Measurements from ENCODE around the gene CSNK1A1. TPM values are rescaled to one million over a fixed set of nuclear protein-coding genes. Genes with fewer than 3 reads are reported as not detected.
"Not testable (repeated sequence)": the region's sequence is repeated elsewhere in the genome, so short reads cannot be mapped to it uniquely, and the experiment has no call there.

CSNK1A1 gene
- polyA plus RNA-seq, 3 donors, result 75.7 to 131 (median 103) TPM

GRCh38 chr5:149564542-149565140 lies 13.4 kb upstream of the CSNK1A1 start:
- H3K4me1 ChIP-seq (ENCODE audit: control insufficient read depth in 1 of 2, insufficient read depth in 2 of 2, low read length in 2 of 2), result peaks cover 6 to 10% of the 10 kb centered on the region in 2 donors
- 41% methylated on average over 7 of the region's 15 CpGs for WGBS (ENCODE audit: insufficient coverage)
- H3K27me3 ChIP-seq (ENCODE audit: control insufficient read depth in 2 of 2, insufficient read depth in 2 of 2, low read length in 2 of 2); H3K79me2 ChIP-seq (ENCODE audit: insufficient read depth, low read length); H3K9ac ChIP-seq (ENCODE audit: insufficient read depth, low read length, poor library complexity, severe bottlenecking); H3K9me3 Mint-ChIP-seq; H3K36me3 Mint-ChIP-seq; H4K20me1 ChIP-seq (ENCODE audit: insufficient read depth, low read length); H3K27ac ChIP-seq (ENCODE audit: low read depth in 1 of 2, low read length in 2 of 2); H3K4me2 ChIP-seq (replicated peaks; ENCODE audit: extremely low read depth, low read length, poor library complexity, severe bottlenecking); H3K36me3 ChIP-seq (replicated peaks in 1 of 2; ENCODE audit: control insufficient read depth in 1 of 2, insufficient read depth in 2 of 2, low read length in 2 of 2); H3K27me3 Mint-ChIP-seq (ENCODE audit: low read depth in 3 of 3); H2AFZ ChIP-seq (ENCODE audit: insufficient read depth, low read depth, low read length, poor library complexity, severe bottlenecking); H3K4me3 ChIP-seq (replicated peaks in 1 of 3; ENCODE audit: low read depth in 2 of 3, low read length in 3 of 3); H3K9me3 ChIP-seq (replicated peaks in 1 of 2; ENCODE audit: control insufficient read depth in 1 of 2, insufficient read depth in 1 of 2, low read length in 2 of 2); H3K4me3 Mint-ChIP-seq; H3K27ac Mint-ChIP-seq: not testable (repeated sequence)
- TF ChIP-seq CTCF (IDR thresholded peaks at IDR 0.05), result peak; percentile 70
- peaks cover 10% of the 10 kb centered on the region for H3K4me1 Mint-ChIP-seq
- peak; percentile 47 to 77 (median 63) for DNase-seq
- intact Hi-C loops (cut with micrococcal nuclease), result loop anchor here (5.0 kb wide), 3 partner anchors 122 to 197 kb away; no protein-coding TSS in a partner anchor

GRCh38 chr5:149563466-149563865 lies 12.2 kb upstream of the CSNK1A1 start:
- H3K4me1 ChIP-seq (ENCODE audit: control insufficient read depth in 1 of 2, insufficient read depth in 2 of 2, low read length in 2 of 2), result peaks cover 7 to 14% of the 10 kb centered on the region in 2 donors
- H3K27ac ChIP-seq (ENCODE audit: low read depth in 1 of 2, low read length in 2 of 2), result no peak overlapping the region
- no peak overlapping the region for H3K9ac ChIP-seq (ENCODE audit: insufficient read depth, low read length, poor library complexity, severe bottlenecking)
- peaks cover 0 to 3% (median 1%) of the 10 kb centered on the region in 3 donors for H3K27me3 Mint-ChIP-seq (ENCODE audit: low read depth in 3 of 3)
- H3K36me3 ChIP-seq (replicated peaks in 1 of 2; ENCODE audit: control insufficient read depth in 1 of 2, insufficient read depth in 2 of 2, low read length in 2 of 2), result no peaks in the 10 kb centered on the region
- no peaks in the 10 kb centered on the region for H3K9me3 ChIP-seq (replicated peaks in 1 of 2; ENCODE audit: control insufficient read depth in 1 of 2, insufficient read depth in 1 of 2, low read length in 2 of 2)
- H3K4me3 ChIP-seq (replicated peaks in 1 of 3; ENCODE audit: low read depth in 2 of 3, low read length in 3 of 3), result no peak overlapping the region
- DNase-seq, result no peak
- H3K79me2 ChIP-seq (ENCODE audit: insufficient read depth, low read length), result no peaks in the 10 kb centered on the region
- H3K4me1 Mint-ChIP-seq, result peaks cover 15% of the 10 kb centered on the region
- no peak overlapping the region for H3K27ac Mint-ChIP-seq
- no peaks in the 10 kb centered on the region for H4K20me1 ChIP-seq (ENCODE audit: insufficient read depth, low read length)
- H2AFZ ChIP-seq (ENCODE audit: insufficient read depth, low read depth, low read length, poor library complexity, severe bottlenecking), result no peak overlapping the region
- H3K4me2 ChIP-seq (replicated peaks; ENCODE audit: extremely low read depth, low read length, poor library complexity, severe bottlenecking), result no peak overlapping the region
- intact Hi-C loops (cut with micrococcal nuclease), result loop anchor here (2.0 to 5.0 kb wide), 3 partner anchors 121 to 181 kb away; no protein-coding TSS in a partner anchor
- H3K27me3 ChIP-seq (ENCODE audit: control insufficient read depth in 2 of 2, insufficient read depth in 2 of 2, low read length in 2 of 2), result no peaks in the 10 kb centered on the region
- H3K36me3 Mint-ChIP-seq, result no peaks in the 10 kb centered on the region
- no peaks in the 10 kb centered on the region for H3K9me3 Mint-ChIP-seq
- TF ChIP-seq CTCF (IDR thresholded peaks at IDR 0.05), result no peak
- no CpG with 5 or more reads among the region's 2 CpGs for WGBS (ENCODE audit: insufficient coverage)
- H3K4me3 Mint-ChIP-seq, result no peak overlapping the region
